GM13976 (cell line): ENCODE measurements around the gene VWA7.
"Not testable (repeated sequence)": the region's sequence is repeated elsewhere in the genome, so short reads cannot be mapped to it uniquely, and the experiment has no call there.

ENCODE experiments used
- DNase-seq: peaks from one replicate; pipeline ENCODE4 v3.0.0; 2012; ENCODE audit warnings: low spot score
- CTCF ChIP-seq: IDR thresholded peaks from 2 replicates; pipeline ENCODE4 v1.5.1; 2012; ENCODE audit warnings: borderline replicate concordance, mild to moderate bottlenecking; ENCODE audit not compliant: insufficient read depth; ENCODE audit errors: extremely low read depth, missing control alignments, control extremely low read depth
- in situ Hi-C: fragments of 300-500 bp; cut with MboI; formaldehyde crosslinking; loops from one replicate; pipeline ENCODE4 v1.12.0; 2022; ENCODE audit warnings: low sequenced_read_pairs, mixed read lengths, inconsistent platforms; ENCODE audit not compliant: unreplicated experiment

VWA7 gene

DNA sequence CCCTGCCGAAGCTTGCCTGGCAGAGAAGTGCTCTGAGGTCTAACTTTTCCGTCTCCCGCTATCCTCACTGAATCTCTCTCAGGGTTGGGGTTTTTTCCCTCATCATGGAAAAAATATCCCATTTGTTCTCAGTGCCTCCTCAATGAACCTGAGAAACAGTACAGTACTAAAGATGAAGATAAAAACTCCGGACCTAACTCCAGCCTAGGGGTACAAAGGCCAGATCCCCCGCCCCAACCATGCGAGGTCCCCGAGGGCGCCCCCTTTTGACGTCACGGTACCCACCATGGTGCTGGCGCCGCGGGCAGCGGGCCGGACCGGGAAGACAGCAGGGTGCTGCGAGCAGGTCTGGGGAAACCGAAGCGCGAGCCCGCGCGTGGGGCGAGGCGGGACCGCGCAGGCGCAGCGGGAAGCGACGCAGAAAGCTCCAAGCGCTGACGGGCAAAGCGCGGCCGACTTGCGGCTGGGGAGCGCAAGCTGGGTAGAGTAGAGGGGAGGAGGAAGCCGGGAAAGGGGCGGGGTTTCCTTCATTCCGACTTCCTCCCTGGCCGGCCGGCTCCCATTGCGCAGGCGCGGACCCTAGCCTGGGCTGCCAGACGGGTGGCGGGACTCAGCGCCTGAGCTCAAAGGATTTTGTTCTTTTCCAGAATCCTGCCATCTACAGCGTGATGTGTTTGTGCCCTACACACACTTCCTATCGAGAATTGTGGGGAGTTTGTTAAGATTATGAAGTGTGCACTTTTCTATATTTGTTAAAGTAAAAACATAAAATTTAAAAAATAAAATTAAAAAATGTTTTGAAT lies 29.5 kb upstream of the VWA7 start, which contains the start of gene LSM2:
Gene LSM2, minus strand, starts transcription at position 497 of the 803 bp plus-strand sequence. Its CDS starts 209 bp downstream, at position 288.
- in situ Hi-C loops: no loop called here
- TF ChIP-seq CTCF: no peak
- peak; percentile 100 for DNase-seq

DNA sequence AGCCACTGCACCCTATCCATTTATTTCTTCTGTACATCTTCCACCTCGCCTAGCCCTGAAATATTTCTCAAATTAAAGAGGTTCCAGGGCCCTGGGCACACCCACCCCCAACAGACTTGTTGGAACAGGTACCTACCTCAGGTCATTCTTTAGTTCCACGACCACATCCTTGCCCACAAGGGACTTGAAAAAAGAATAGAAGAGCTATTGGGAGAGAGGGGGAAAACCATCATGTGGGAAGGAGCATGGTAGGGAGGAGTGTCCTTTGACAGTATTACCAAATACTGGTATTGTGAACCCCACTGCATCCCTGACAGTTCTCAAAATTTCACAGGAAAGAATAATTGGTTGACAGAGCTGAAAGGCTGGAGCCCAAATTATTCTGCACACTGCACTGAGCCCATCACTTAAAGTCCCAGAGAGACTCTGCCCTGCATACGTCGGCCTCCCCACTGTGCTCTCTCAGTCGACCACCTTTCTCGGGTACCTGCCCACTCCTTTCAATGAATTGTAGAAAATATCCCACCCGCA lies 28.9 kb upstream of the VWA7 start:
- DNase-seq: peak; percentile 39
- TF ChIP-seq CTCF: no peak
- in situ Hi-C loops: no loop called here

GRCh38 chr6:31801031-31801927 lies 24.2 kb upstream of the VWA7 start:
- in situ Hi-C loops: not testable (repeated sequence)

GRCh38 chr6:31799781-31800180 lies 22.7 kb upstream of the VWA7 start:
- in situ Hi-C loops: no loop called here
- no peak for TF ChIP-seq CTCF

More at GRCh38 chr6:31801031-31801927, 24.2 kb upstream of the VWA7 start:
- DNase-seq: not testable (repeated sequence)

GRCh38 chr6:31797588-31797987 lies 20.5 kb upstream of the VWA7 start:
- no peak for DNase-seq
- in situ Hi-C loops: no loop called here
- no peak for TF ChIP-seq CTCF

More at GRCh38 chr6:31799781-31800180, 22.7 kb upstream of the VWA7 start:
- DNase-seq: no peak

GRCh38 chr6:31796993-31797385 lies 19.9 kb upstream of the VWA7 start:
- in situ Hi-C loops: no loop called here
- no peak for TF ChIP-seq CTCF
- DNase-seq: no peak

DNA sequence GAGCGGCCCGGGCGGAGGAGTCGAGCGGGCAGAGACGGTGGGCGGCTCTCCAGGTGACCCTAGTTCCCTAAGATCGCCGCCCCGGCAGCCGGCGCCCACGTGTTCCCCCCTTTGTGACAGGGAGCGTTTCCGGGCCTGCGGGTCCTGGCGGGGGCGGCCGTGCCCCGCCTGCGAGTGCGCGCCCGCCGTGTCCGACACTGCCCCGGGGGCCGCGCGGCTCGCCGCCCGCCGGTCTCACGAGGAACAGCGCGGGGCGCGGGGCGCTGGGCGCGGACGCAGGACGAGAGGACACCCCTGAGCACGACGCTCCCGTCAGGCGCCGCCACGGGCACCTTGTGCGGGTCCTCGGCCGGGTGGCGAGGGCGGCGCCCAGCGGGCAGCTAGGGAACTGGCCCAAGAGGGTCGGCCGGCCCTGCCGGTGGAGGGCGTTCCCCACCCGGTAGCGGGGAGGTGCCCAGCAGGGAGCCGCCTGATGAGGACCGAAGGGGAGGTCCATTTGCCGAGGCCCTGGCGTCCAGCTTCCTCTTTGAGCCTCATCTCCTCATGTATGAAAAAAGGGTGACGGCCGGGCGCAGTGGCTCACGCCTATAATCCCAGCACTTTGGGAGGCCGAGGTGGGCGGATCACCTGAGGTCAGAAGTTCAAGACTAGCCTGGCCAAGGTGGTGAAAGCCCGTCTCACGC lies 18.6 kb upstream of the VWA7 start, which contains the start of gene VARS1:
Gene VARS1, minus strand, starts transcription at position 137 of the 683 bp plus-strand sequence. CDS start 535 bp downstream, outside the sequence.
- TF ChIP-seq CTCF: peak; percentile 93
- DNase-seq: peak; percentile 98
- in situ Hi-C loops: no loop called here
